Activated CD4-positive, CD25-positive, alpha-beta regulatory T cell (primary cell): Measurements from ENCODE around the gene LRRC10.
A peak's percentile ranks its signal among the peaks of the same experiment; 100 is the strongest.
"Not testable (repeated sequence)": the region's sequence is repeated elsewhere in the genome, so short reads cannot be mapped to it uniquely, and the experiment has no call there.

Source experiments
- DNase-seq, 4 experiments: peaks; one replicate each; lab custom pipeline; 2025; lab: John Stamatoyannopoulos, UW

The LRRC10 gene

GRCh38 chr12:69619050-69619449 is 8.3 kb upstream of the LRRC10 start:
- no peak for DNase-seq

DNA sequence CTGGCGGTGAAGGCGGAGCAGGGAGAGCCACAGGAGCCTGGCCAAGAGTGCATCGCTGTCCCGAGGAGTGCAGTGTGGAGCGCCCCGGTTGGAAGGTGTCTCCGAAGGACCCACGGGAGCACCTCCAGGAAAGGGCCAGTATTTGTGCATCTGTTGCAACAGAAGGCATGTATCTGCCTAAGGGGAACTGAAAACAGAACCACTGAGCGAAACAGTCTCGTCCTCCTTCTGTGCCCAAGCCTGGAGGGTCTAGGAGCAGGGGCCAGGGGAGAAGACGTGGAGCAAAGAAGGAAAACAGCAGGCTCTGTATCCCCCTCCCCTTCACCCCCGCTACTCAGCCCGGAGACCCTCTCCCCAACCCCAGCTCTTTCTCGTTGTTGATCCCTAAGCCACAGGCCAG is 5.3 kb upstream of the LRRC10 start:
- DNase-seq, result no peak

GRCh38 chr12:69613351-69613750 is 2.6 kb upstream of the LRRC10 start:
- no peak for DNase-seq

GRCh38 chr12:69610126-69610525 is 581 bp downstream of the LRRC10 start:
- DNase-seq, result no peak

GRCh38 chr12:69608114-69608513 is 2.6 kb downstream of the LRRC10 start:
- DNase-seq, result no peak

- not testable (repeated sequence) for DNase-seq
Measured at GRCh38 chr12:69604275-69604674, 6.4 kb downstream of the LRRC10 start.

- DNase-seq, result not testable (repeated sequence)
Measured at GRCh38 chr12:69603556-69603955, 7.2 kb downstream of the LRRC10 start.

- no peak for DNase-seq
Measured at GRCh38 chr12:69602954-69603353, 7.8 kb downstream of the LRRC10 start.

DNA sequence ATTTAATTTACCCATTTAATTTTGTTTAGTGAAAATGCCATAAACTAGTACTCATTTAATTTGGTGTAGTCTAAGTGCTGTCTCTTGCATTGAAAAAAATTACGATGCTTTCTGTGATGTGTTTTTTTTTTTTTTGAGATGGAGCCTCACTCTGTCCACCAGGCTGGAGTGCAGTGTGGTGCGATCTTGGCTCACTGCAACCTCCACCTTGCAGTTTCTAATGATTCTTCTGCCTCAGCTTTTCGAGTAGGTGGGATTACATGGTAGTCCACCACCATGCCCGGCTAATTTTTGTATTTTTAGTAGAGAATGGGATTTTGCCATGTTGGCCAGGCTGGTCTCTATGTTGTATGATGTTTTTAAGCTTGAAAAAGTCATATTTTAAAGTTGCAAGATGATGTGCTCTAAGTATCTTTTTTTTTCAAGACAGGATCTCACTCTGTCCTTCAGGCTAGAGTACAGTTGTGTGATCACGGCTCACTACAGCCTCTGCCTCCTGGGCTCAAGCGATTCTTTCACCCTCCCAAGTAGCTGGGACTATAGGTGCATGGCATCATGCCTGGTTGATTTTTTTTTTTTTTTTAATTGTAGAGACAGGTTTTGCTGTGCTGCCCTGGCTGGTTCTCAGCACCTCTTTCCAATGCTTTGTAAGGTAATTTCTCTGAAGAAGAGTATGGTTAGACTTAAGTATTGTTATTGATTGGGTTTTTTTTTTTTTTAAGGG is 8.6 kb downstream of the LRRC10 start:
- DNase-seq, result no peak

DNA sequence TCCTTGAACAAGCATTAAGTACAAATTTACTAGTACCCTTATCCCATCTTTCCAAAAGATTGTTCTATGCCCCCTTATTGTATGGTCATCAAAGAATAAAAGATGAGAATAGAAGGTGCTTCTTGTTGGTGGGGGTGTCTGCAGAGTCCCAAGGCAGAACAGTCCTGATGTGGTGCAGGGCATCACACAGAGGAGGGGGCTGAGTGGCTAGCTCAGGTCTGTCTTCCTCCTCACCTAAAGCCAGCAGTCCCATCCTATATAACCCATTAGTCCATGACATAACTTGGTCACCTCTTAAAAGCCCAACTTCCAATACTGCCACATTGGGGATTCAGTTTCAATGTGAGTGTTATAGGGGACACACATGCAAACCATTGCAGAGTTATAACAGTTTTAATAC is 9.9 kb downstream of the LRRC10 start:
- no peak for DNase-seq

- DNase-seq, result no peak
Measured at GRCh38 chr12:69598174-69598753, 12.4 kb downstream of the LRRC10 start.

DNA sequence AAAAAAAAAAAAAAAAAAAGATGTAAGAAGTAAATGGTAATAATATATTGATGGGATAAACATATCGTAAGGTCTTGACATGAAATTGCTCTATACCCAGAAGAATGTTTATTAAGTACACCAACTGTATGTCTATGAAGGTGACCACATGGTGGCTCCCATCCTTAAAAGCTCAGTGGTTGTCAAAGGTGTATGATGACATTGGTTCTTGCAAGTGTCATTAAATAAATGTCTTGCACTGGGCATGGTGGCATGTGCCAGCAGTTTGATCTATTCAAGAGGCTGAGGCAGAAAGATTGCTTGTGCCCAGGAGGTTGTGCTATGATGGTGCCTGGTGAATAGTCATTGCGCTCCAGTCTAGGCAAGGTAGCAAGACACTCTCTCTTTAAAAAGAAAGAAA is 15.0 kb downstream of the LRRC10 start:
- no peak for DNase-seq

- no peak for DNase-seq
Measured at GRCh38 chr12:69589082-69589481, 21.6 kb downstream of the LRRC10 start.

DNA sequence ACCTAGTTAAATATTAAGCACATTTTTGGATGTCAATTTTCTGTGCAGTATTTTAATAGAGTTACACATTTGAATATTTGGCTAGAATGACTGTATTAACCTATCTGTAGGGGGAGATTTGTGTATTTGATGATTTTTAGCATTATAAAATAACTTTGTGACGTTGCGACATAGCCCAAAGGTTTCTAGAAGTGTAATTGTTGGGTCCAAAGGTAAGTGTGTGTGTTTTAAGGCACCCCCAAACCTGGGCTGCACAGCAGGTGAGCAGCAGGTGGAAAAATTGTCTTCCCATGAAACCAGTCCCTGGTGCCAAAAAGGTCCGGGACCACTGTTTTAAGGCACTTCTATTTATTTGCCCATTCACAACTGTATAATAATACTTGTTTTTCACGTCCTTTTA is 22.2 kb downstream of the LRRC10 start:
- no peak for DNase-seq

DNA sequence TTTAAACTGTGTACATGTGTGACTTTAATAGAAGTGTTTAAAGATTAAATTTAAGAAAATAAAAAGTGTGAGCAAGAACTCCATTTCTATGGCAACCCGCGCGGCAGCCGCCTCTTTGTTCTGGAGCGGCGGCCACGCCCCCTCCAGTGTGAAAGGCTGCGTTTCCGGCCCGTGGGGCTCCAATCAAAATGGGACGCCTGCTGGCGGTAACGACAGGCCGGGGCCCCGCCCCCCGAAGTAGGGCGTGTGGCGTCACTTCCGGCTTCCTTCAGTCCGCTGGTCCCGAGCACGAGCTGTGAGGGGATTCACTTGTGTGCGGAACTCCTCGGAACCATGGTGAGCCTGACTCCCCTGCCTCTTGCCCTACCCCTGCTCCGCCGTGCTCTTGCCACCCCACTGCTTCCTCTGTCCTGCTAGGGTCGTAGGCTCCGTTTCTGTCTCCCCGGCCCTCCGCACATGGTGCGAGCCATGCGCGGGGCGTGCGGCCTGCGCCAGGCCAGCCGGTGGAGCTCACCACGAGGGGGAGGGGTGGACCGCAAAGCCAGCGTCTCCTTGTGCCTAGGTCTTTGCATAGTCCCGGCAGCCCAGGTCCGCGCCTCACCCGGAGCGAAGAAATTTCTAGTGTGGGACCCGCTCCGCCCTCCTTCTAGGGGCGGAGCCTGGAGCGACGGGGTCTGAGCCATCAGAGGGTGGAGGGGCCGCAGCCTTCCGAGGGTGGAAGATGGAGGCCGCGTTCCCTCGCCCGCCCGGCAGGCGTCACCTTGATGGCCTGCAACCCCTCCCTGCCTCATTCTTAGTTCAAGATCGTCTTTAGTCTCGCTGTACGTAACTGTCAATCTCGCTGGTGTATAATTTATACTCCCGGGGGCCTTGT is 25.3 kb downstream of the LRRC10 start, which contains the start of gene CCT2:
CCT2 (plus strand) TSS at position 271 of the 874 bp plus-strand sequence; CDS start at position 334, 63 bp downstream.
- DNase-seq, result peak; percentile 88 to 94 (median 91)

DNA sequence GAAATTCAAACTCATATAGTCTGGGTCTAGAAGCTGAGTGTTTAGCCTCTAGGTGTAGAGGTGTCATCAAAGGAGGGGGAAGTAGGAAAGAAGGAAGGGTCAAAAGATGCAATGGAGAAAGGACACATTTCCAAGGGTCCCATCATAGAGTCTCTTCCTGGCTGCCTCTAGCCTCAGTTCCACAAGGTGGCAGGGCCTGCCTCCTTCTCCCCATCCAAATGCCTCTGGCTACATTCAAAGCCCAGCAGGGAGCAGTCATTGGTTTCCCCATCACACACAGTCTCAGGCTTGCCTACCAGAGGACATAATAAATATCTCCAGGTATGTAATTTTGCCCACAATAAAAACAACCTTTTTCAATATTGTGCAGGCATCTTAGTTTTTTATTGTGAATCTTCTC is 27.5 kb downstream of the LRRC10 start:
- no peak for DNase-seq

DNA sequence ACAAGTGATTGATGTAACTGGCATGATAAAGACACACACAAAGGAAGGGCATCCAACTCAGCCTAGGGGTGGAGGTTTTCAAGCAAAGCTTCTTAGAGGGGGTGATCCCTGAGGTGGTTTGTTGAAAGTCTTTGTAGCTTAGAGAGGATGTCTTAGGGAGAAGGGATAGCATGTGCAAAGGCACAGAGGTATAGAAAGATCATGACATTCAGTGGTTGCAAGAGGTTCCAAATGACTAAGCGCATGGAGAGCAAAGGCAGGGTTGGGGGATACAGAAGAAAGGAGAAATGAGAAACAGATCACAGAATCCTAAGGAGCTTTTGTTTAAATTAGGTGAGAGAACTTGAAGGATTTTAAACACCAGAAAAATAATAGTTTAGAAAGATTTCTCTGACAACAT is 30.6 kb downstream of the LRRC10 start:
- no peak for DNase-seq

DNA sequence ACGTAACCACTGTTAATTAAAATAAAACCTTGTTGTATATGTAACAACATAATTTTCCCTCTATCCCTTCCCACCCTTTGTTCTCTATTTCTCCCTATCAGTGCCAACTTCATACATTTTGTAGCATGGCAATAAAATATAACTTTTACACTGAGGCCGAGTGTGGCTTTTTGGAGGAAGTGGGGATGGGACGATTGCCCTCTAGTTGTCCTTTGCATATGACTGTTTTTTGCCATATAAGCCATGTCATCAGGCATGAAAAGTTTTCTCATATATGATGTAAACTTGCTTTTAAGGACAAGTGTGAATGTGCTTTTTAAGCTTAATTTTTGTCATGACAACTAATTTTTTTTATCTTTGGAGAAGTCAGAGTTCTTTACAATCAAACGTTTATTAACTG is 31.7 kb downstream of the LRRC10 start:
- no peak for DNase-seq

DNA sequence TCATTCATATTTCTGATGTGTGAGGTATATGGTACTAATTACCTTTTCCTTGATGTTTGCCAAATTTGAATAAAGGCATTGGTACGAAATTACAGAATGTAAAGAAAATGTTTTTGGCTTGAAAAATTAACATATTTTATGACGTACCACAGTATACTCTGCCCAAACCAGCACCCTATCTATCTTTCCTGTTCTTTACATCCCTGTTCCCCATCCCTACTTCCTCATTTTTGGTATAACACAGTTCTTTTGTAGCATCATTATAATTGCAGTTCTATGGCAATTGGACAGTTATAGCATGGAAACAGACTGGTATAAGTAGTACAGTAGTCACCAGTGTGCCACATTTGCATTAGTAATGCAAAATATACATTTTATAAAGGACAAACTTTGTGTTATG is 32.4 kb downstream of the LRRC10 start:
- no peak for DNase-seq

DNA sequence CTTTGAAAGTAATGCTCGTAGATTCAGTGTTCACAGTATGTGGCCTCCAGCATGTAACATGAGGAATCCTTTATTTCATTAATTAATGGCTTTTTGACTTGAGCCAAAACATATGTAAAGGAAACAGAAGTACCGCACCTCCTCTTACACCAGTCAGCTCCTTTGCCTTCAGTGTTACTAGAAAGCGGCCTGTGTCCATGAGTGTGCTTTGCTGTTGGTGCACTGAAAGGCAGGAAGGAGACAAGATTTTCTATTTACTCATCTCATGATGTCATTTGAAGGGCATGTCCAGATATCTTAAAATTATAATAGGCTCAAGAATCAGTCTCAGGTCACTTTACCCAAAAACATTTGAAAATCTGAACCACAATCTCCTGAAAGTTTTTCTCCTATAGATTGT is 35.4 kb downstream of the LRRC10 start:
- DNase-seq, result no peak

DNA sequence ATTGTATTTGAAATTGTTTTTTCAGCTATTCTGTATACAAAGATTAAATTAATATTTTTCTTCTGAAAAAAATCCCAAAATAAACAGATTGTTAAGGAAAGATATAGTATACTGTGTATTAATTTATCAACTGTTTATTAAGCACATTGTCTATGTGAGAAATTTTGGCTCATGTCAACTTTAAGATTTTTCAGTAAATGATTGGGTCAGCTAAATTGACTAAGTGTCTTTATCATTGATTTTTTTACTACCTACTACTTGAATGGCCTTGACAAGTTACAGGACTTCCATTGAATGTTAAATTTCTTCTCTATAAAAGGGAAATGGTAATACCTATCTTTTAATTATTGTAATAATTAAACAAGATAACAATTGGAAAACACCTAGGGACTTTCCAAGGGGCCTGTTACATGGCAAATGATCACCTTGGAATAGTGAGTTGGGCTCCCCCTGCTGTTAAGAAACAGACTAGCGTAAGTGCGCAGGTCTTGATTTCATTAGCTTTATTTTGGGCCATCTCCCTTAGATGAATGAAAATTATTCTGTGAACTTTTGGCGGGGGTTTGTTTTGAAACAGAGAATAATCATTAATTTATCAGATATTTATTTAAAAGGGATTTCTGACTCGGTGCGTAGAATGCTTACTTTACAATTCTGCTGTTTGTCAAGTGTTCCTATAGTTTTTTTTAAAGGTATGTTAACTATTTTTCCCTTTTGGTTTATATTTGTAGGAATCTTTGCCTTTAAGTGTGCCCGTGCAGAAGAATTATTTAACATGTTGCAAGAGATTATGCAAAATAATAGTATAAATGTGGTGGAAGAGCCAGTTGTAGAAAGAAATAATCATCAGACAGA is 39.9 kb downstream of the LRRC10 start:
- peak in 2 of 4 experiments; percentile 6 to 13 for DNase-seq

GRCh38 chr12:69570000-69570516 is 40.6 kb downstream of the LRRC10 start:
- no peak for DNase-seq
